ENCODE data around the gene TP53AIP1. TPM values are rescaled to one million over a fixed set of nuclear protein-coding genes. Genes with fewer than 3 reads are reported as not detected.

Gene TP53AIP1
- total RNA-seq, 1 experiment from 2014 or later = not detected

DNA sequence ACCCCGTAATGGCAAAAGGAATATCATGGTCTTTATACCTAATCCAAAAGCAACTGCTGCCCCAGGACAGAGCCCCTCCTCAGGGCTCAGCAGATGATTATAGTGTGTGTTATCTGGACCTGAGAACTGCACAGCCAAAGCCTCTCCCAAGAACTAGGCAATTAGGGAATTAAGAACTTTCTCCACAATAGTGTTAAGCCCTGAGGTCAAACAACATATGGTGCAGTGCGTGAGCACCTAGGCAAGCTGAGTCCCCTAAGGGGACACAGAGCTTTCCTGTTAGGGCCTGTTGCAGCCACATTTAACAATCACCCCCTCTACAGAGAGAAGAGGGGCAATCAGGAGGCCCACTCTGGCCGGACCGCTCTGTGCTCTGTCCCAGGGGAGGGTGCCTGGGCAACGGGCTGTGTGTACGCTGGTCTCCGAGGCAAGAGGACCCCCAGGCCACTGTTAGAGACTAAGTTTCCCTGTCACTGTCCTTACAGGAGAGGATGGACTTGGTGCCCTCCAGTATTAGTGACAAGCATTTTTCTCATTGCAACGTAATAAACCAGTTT lies 52.9 kb downstream of the TP53AIP1 start:
- Histone ChIP-seq H3T11ph (ENCODE audit: low read length) (no peak overlapping the region), H2AFZ (ENCODE audit: low read length) (no peak overlapping the region), H2BK5ac (ENCODE audit: insufficient read length, low read length) (no peak overlapping the region), H4K5ac (ENCODE audit: insufficient read length, low read depth, low read length) (no peak overlapping the region), H3K27ac (ENCODE audit: insufficient read length, low read depth, low read length) (no peak overlapping the region), H2BK12ac (ENCODE audit: insufficient read length, low read depth, low read length) (no peak overlapping the region), H2BK120ac (ENCODE audit: low read depth, low read length, poor library complexity, severe bottlenecking) (no peak overlapping the region), H4K20me1 (ENCODE audit: control insufficient read depth, insufficient read depth, insufficient read length) (no peaks in the 10 kb centered on the region), H3K9me3 (ENCODE audit: control insufficient read depth, low read depth, low read length) (no peaks in the 10 kb centered on the region), H3K4me2 (ENCODE audit: insufficient read depth, insufficient read length, low read length) (peak overlapping the region; percentile 44), H3K56ac (ENCODE audit: insufficient read length, low read depth, low read length) (no peak overlapping the region), H2BK15ac (ENCODE audit: low read depth, low read length) (no peak overlapping the region), H3K23me2 (ENCODE audit: insufficient read length, low read depth, low read length, poor library complexity, severe bottlenecking) (peaks cover 8% of the 10 kb centered on the region), H4K91ac (ENCODE audit: insufficient read length, low read depth, low read length) (no peak overlapping the region), H3K23ac (ENCODE audit: insufficient read length, low read depth, low read length) (no peak overlapping the region), H3K18ac (ENCODE audit: insufficient read length, low read depth, low read length) (no peak overlapping the region), H3K79me1 (ENCODE audit: insufficient read depth, low read depth, low read length, poor library complexity, severe bottlenecking) (no peaks in the 10 kb centered on the region), H3K79me2 (ENCODE audit: insufficient read depth, low read length) (no peaks in the 10 kb centered on the region), H3K4me1 (ENCODE audit: insufficient read depth, low read length) (no peaks in the 10 kb centered on the region), H3K9ac (ENCODE audit: extremely low read depth, insufficient read length, low read length) (no peak overlapping the region), H3K27me3 (ENCODE audit: insufficient read depth, low read length) (peaks cover 55% of the 10 kb centered on the region), H3K14ac (ENCODE audit: insufficient read depth, low read length) (no peak overlapping the region), H2BK20ac (ENCODE audit: low read depth, low read length, poor library complexity, severe bottlenecking) (no peak overlapping the region), H2AK5ac (ENCODE audit: insufficient read length, low read length) (no peak overlapping the region), H3K4ac (ENCODE audit: low read depth, low read length) (no peak overlapping the region), H4K8ac (replicated peaks; ENCODE audit: insufficient read length, low read depth, low read length) (no peak overlapping the region)
- no peak for DNase-seq
- H3K4me1 Mint-ChIP-seq = peaks cover 27 to 36% of the 10 kb centered on the region in 2 experiments
- H3K4me3 Mint-ChIP-seq = peak overlapping the region; percentile 74 to 89; a peak in 4 of 5 replicates
- no peak overlapping the region for H3K27ac Mint-ChIP-seq
- H3K27me3 Mint-ChIP-seq (ENCODE audit: low read depth) = peaks cover 97% of the 10 kb centered on the region
- no CpG with 5 or more reads among the region's 8 CpGs for WGBS (ENCODE audit: extremely low coverage, insufficient read length, low lambda C conversion rate)
- no peaks in the 10 kb centered on the region for H3K36me3 Mint-ChIP-seq (ENCODE audit: insufficient read depth in 1 of 3, low read depth in 3 of 3)
- no peaks in the 10 kb centered on the region; a peak in 1 of 5 replicates for H3K9me3 Mint-ChIP-seq
- TF ChIP-seq, protein P1, sequence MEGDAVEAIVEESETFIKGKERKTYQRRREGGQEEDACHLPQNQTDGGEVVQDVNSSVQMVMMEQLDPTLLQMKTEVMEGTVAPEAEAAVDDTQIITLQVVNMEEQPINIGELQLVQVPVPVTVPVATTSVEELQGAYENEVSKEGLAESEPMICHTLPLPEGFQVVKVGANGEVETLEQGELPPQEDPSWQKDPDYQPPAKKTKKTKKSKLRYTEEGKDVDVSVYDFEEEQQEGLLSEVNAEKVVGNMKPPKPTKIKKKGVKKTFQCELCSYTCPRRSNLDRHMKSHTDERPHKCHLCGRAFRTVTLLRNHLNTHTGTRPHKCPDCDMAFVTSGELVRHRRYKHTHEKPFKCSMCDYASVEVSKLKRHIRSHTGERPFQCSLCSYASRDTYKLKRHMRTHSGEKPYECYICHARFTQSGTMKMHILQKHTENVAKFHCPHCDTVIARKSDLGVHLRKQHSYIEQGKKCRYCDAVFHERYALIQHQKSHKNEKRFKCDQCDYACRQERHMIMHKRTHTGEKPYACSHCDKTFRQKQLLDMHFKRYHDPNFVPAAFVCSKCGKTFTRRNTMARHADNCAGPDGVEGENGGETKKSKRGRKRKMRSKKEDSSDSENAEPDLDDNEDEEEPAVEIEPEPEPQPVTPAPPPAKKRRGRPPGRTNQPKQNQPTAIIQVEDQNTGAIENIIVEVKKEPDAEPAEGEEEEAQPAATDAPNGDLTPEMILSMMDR (conservative IDR thresholded peaks at IDR 0.05) = no peak
